ENCODE measurements around the gene SAMD1. TPM values are rescaled to one million over a fixed set of nuclear protein-coding genes. Genes with fewer than 3 reads are reported as not detected.

SAMD1 gene
- total and polyA plus RNA-seq, 2 of the 13 experiments (the other 11 are each of a cell fraction or from before 2014, with no cell fraction given), result 17.5 to 45.0 TPM

GRCh38 chr19:14073925-14074838 lies 16.4 kb downstream of the SAMD1 start (continued):
- TF ChIP-seq GABPB1 (CRISPR knock-in tag; IDR thresholded peaks at IDR 0.05) (no peak), ZNF709 (CRISPR knock-in tag; IDR thresholded peaks at IDR 0.05) (no peak), ATF2 (CRISPR knock-in tag; IDR thresholded peaks at IDR 0.05) (no peak), MBD4 (IDR thresholded peaks at IDR 0.05; ENCODE audit: borderline replicate concordance, low read length) (no peak), FOXA1 (IDR thresholded peaks at IDR 0.05) (no peak), FOXA1 (CRISPR knock-in tag; IDR thresholded peaks at IDR 0.05) (peak; percentile 59; the same call in 1 of the 2 replicates), HMG20A (CRISPR knock-in tag; IDR thresholded peaks at IDR 0.05; ENCODE audit: borderline replicate concordance) (no peak), CREB1 (IDR thresholded peaks at IDR 0.05) (no peak), CREB1 (CRISPR knock-in tag; IDR thresholded peaks at IDR 0.05) (no peak), PCBP1 (IDR thresholded peaks at IDR 0.05; ENCODE audit: borderline replicate concordance, low read depth, low read length) (no peak), KLF15 (CRISPR knock-in tag; IDR thresholded peaks at IDR 0.05; ENCODE audit: borderline replicate concordance) (no peak), NFAT5 (CRISPR knock-in tag; IDR thresholded peaks at IDR 0.05) (no peak), ZNF230 (CRISPR knock-in tag; IDR thresholded peaks at IDR 0.05) (no peak), HMGXB4 (CRISPR knock-in tag; IDR thresholded peaks at IDR 0.05; ENCODE audit: borderline replicate concordance in 1 of 2, low read depth in 1 of 2) (no peak; a peak in 2 of 4 replicates), JUNB (CRISPR knock-in tag; IDR thresholded peaks at IDR 0.05; ENCODE audit: borderline replicate concordance) (no peak), MYC (CRISPR knock-in tag; IDR thresholded peaks at IDR 0.05; ENCODE audit: borderline replicate concordance) (no peak), ZNF547 (CRISPR knock-in tag; IDR thresholded peaks at IDR 0.05) (0 out of 2 replicates have a peak, but pooled peaks have one; percentile 32), ZNF232 (CRISPR knock-in tag; IDR thresholded peaks at IDR 0.05; ENCODE audit: borderline replicate concordance) (no peak), ZNF891 (CRISPR knock-in tag; IDR thresholded peaks at IDR 0.05) (no peak), PRMT3 (CRISPR knock-in tag; IDR thresholded peaks at IDR 0.05; ENCODE audit: borderline replicate concordance, low read depth) (no peak), KDM3A (CRISPR knock-in tag; IDR thresholded peaks at IDR 0.05; ENCODE audit: low read depth) (no peak), ZNF350 (CRISPR knock-in tag; IDR thresholded peaks at IDR 0.05; ENCODE audit: borderline replicate concordance, low read depth) (no peak)
